Stimulated activated naive CD8-positive, alpha-beta T cell treated with anti-CD3 and anti-CD28 coated beads, Interleukin-15, amount 100 ng/mL, for 72 hours (primary cell): ENCODE measurements around the gene PRKG2.

Experiments used
- ATAC-seq: fragments of 150-1000 bp; cut with Tn5 transposase; 2 replicates; pipeline ENCODE4 v1.10.0; 2021; ENCODE audit warnings: mild to moderate bottlenecking, moderate library complexity
- DNase-seq, 2 donors: peaks; one replicate each; pipeline ENCODE4 v3.0.0; 2021 to 2022
- H3K27ac Mint-ChIP-seq, 2 donors: one replicate each; pipeline ENCODE4 v1.8.0; 2022; ENCODE audit warnings: mild to moderate bottlenecking in 2 of 2, mixed read lengths in 2 of 2, moderate library complexity in 2 of 2
- H3K27me3 Mint-ChIP-seq: one replicate; pipeline ENCODE4 v1.8.0; 2022; ENCODE audit warnings: mixed read lengths
- H3K4me1 Mint-ChIP-seq: one replicate; pipeline ENCODE4 v1.8.0; 2022; ENCODE audit warnings: mild to moderate bottlenecking, mixed read lengths
- H3K4me3 Mint-ChIP-seq, 2 donors: one replicate each; pipeline ENCODE4 v1.8.0; 2022; ENCODE audit warnings: mild to moderate bottlenecking in 2 of 2, mixed read lengths in 2 of 2, moderate library complexity in 1 of 2
- H3K9me3 Mint-ChIP-seq, 2 donors: one replicate each; pipeline ENCODE4 v1.8.0; 2022; ENCODE audit warnings: mixed read lengths in 2 of 2

PRKG2 gene, protein sequence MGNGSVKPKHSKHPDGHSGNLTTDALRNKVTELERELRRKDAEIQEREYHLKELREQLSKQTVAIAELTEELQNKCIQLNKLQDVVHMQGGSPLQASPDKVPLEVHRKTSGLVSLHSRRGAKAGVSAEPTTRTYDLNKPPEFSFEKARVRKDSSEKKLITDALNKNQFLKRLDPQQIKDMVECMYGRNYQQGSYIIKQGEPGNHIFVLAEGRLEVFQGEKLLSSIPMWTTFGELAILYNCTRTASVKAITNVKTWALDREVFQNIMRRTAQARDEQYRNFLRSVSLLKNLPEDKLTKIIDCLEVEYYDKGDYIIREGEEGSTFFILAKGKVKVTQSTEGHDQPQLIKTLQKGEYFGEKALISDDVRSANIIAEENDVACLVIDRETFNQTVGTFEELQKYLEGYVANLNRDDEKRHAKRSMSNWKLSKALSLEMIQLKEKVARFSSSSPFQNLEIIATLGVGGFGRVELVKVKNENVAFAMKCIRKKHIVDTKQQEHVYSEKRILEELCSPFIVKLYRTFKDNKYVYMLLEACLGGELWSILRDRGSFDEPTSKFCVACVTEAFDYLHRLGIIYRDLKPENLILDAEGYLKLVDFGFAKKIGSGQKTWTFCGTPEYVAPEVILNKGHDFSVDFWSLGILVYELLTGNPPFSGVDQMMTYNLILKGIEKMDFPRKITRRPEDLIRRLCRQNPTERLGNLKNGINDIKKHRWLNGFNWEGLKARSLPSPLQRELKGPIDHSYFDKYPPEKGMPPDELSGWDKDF

DNA sequence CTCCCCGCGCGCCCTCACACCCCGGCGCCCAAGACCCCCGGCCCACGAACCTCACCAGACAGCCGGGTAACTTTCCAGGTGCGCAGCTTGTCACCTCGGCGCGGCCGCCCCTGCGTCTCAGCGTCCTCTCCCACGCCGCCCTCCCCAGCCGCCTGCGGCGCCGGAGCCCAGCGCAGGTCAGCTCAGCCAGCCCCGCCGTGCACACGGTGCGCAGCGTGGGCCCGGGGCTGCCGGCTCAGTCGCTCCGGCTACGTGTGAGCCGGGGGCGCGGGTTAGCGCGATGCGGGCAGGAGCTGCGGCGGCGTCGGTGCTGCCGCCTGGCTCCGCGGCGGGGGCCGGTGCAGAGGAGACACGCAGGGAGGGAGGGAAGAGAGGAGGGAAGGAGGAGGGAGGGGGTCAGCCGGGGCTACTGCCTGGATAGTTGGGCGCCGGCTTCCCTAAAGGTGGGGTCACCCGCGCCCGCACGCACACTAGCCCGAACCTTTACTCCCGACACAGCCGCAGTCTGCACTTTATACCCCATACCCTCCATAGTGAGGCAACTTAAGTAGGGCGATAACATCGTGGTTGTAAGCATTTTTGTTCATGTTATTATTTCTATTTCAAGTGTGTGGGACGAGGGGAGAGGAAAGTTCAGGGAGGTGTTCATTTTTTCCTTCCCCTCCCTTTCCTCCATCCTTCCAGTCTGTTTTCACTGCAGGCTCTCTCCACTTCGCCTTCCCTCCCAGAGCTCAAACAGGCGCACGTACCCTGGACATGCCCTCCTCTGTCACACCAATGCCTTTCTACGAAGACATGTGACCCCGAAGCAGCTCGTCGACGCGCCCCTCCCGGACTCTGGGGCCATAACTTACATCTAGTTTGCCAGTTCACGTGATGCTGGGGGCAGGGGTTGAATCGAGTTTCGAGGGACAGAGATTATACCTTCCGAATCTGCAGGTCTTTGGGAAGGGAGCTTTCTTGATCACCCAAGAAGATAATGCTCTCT is at the start of gene PRKG2:
Gene PRKG2, minus strand, starts transcription at position 342 of the 988 bp plus-strand sequence. CDS start 10,175 bp downstream, outside the sequence.
- peaks cover 46% of the 10 kb centered on the region for H3K27me3 Mint-ChIP-seq

DNA sequence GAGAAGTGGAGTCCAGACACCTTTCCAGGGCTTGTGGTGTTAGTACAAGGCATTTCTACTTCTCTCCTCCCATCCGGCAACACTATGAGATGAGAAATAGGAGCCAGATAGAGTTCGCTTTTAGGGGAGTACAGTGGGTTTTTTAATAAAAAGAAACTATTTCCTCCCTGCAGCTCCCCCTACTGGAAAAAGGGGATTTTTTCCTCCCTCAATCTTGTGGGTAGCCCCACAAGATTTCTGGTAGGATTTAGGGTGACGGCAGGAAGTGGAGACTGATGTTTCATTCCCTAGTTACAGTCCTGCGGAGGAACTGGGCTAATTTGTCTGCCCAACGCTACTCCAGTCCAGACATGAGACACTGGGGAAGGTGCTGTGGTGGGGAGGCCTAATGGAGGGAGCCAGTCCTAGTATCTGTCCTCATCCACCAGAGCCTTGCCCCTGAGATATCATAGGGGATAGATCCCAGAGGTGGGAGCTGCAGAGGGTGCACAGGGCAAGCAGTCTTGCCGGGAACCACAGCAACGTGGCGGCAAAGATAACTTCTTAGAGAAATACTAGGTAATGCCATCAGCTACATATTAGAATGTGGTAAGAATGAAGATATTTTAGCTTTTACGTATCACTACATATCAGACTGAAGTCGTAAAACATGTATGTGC is 45.5 kb upstream of the PRKG2 start:
- Mint-ChIP-seq H3K27ac (no peak overlapping the region), H3K4me3 (no peak overlapping the region), H3K9me3 (no peaks in the 10 kb centered on the region), H3K27me3 (peaks cover 10% of the 10 kb centered on the region), H3K4me1 (no peaks in the 10 kb centered on the region)
- DNase-seq (no peak), ATAC-seq (no peak)

More for the DNA sequence above, at the start of gene PRKG2:
- no peaks in the 10 kb centered on the region for H3K9me3 Mint-ChIP-seq
- peak within 1 kb of the TSS; percentile 81 to 84 for H3K4me3 Mint-ChIP-seq
- DNase-seq (peak; percentile 12), ATAC-seq (peak; percentile 73)
- peaks cover 15% of the 10 kb centered on the region for H3K4me1 Mint-ChIP-seq
- no peak within 1 kb of the TSS for H3K27ac Mint-ChIP-seq

DNA sequence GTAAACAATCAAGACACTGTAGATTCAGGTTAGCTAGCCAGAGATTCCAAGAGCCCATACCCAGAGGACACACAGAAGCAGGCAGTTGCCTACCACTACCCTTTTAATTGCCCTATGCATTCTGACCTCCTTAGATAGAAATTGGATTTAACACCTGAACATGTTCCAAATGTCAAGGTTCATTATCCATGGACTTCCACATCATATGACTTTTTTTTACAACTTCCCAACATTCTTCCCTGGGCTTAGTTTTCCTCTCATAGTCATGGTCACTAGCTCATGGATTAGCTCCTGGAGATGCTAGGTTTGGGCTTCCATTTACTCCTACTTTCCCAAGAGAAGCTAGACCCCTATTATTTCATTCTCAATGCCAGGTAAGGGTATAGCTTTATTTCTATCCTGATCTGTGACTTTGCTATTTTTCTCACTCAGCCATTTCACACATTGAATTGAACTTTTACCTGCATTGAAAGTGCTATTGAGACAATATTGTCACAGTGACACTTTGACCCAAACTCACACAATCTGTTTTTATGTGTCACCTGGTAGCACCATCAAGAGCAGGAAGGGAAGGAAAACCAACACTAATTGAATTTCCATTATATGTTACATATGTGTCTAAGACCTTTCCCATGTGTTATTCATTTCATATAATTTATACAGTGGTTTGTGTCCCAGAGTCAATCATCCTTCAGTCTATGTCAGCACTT is 44.0 kb upstream of the PRKG2 start:
- Mint-ChIP-seq H3K27me3 (peaks cover 13% of the 10 kb centered on the region), H3K27ac (no peak overlapping the region), H3K4me3 (no peak overlapping the region)

DNA sequence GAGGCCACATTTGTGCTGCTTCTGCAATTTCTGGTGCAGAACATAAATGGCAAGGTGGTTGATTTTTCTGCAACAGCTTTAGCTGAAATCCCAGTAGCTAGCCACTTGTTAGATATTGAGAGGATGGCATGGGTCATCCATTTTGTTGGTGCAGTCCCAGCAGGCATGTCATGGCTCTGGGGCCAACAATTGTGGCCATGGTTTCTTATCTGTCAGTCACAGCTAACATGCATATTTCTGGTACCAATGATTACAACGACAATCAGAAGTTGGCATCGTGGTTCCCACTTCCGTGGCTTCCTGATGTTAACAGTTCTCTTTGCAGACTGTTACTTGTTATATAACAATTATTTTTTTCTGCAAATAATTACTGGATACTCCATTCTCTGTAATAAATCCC is 42.8 kb upstream of the PRKG2 start:
- ATAC-seq (no peak), DNase-seq (no peak)
- Mint-ChIP-seq H3K27ac (no peak overlapping the region), H3K4me1 (no peaks in the 10 kb centered on the region), H3K4me3 (no peak overlapping the region), H3K9me3 (peaks cover 0 to 6% of the 10 kb centered on the region in 2 donors), H3K27me3 (peaks cover 21% of the 10 kb centered on the region)

More for the DNA sequence above, 44.0 kb upstream of the PRKG2 start:
- no peak for DNase-seq
- no peak for ATAC-seq
- no peaks in the 10 kb centered on the region for H3K4me1 Mint-ChIP-seq
- no peaks in the 10 kb centered on the region for H3K9me3 Mint-ChIP-seq

DNA sequence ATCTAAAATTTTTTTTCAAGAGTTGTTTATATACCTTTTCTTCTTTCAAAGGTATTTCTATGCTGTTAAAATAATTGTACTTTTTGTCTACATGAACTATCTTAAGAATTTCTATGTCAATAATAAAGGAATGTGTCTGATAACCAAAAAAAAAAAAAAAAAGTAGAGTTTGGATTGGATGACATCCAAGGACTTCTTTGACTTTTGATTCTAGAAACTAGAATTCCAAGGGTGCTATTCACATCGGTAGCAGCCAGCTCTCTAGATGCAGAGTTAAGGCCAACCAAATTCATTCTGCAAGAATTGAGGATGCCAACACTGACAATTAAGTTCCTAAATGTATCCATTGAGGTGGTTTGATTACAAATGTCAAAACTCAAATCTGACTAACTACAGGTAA is 42.0 kb upstream of the PRKG2 start:
- no peaks in the 10 kb centered on the region for H3K4me1 Mint-ChIP-seq
- ATAC-seq (no peak), DNase-seq (no peak)
- H3K27me3 Mint-ChIP-seq, result peaks cover 21% of the 10 kb centered on the region
- H3K4me3 Mint-ChIP-seq, result no peak overlapping the region
- peaks cover 0 to 6% of the 10 kb centered on the region in 2 donors for H3K9me3 Mint-ChIP-seq
- no peak overlapping the region for H3K27ac Mint-ChIP-seq

DNA sequence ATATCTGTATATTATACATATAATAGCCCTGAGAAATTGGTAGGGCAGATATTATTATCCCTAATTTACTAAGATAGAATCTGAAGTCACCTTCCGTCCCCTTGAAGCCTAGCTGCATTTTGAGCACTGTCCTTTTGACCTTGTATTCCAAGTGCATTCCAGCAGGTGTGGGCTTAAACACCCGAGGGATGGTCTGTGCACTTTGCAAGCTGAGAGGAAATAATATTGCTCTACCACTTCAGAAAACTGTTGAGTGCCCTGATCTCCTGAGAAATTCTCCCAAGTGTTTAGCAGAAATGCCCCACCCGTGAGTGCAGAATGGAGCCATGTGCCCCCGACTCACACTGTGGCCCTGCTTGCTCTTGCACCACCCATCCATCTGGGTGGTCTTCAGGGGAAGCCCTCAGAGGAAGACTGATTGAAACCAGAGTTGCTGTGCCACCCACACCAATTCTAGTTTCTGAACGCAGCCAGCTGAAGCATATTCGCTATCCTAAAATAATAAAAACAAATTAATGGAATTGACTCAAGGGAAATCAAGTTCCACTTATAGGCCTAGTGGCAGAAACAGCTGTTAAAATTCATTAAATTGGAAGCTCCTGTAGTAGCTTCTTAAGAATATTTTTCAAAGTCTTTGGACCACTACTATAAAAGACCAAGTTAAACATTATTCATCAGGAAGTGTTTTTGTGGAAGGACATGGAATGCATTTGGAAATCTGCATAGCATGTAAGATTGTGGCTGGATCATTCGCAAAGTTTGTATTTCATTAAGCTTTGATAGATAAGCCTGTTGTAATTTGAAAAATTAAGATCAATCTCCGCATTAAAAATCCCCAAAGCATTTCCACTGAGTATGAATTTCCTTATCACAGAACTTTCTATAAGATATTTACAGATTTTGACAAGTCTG is 41.3 kb upstream of the PRKG2 start:
- Mint-ChIP-seq H3K27ac (no peak overlapping the region), H3K27me3 (peaks cover 21% of the 10 kb centered on the region), H3K4me3 (no peak overlapping the region), H3K4me1 (no peaks in the 10 kb centered on the region), H3K9me3 (peaks cover 0 to 6% of the 10 kb centered on the region in 2 donors)
- no peak for DNase-seq
- no peak for ATAC-seq

DNA sequence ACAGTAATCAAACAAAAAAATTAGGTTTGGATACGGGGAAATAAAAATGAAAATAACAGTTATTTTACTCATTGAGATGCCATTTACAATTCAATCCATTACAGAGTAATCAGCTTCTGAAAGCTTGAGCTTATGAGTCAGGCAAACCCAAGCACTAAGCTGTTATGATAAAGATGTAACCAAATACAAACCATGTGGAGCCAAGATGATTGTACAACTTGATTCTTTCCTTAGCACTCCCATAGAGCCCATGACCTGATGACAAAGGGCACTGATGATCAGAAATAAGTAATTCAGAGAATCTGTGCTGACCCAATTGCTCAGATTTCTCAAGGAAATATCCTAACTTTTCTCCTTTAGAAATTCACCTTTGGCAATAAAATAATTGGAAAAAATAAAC is 40.5 kb upstream of the PRKG2 start:
- no peak for DNase-seq
- Mint-ChIP-seq H3K27ac (no peak overlapping the region), H3K27me3 (peaks cover 21% of the 10 kb centered on the region), H3K4me1 (no peaks in the 10 kb centered on the region), H3K9me3 (peaks cover 0 to 6% of the 10 kb centered on the region in 2 donors), H3K4me3 (no peak overlapping the region)
- ATAC-seq, result no peak

DNA sequence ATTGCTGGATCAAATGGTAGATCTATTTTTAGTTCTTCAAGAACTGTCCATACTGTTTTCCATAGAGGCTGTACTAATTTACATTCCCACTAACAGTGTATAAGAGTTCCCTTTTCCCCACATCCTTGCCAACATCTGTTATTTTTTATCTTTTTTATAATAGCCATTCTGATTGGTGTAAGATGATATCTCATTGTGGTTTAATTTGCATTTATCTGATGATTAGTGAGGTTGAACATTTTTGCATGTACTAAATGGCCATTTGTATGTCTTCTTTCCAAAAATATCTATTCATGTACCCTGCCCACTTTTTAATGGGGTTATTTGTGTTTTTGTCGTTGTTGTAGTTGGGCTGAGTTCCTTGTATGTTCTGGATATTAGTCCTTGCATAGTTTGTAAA is 35.4 kb upstream of the PRKG2 start:
- no peak overlapping the region for H3K27ac Mint-ChIP-seq
- no peaks in the 10 kb centered on the region for H3K4me1 Mint-ChIP-seq
- ATAC-seq, result no peak
- peaks cover 11% of the 10 kb centered on the region for H3K27me3 Mint-ChIP-seq
- no peak overlapping the region for H3K4me3 Mint-ChIP-seq
- DNase-seq, result no peak
- peaks cover 0 to 6% of the 10 kb centered on the region in 2 donors for H3K9me3 Mint-ChIP-seq

DNA sequence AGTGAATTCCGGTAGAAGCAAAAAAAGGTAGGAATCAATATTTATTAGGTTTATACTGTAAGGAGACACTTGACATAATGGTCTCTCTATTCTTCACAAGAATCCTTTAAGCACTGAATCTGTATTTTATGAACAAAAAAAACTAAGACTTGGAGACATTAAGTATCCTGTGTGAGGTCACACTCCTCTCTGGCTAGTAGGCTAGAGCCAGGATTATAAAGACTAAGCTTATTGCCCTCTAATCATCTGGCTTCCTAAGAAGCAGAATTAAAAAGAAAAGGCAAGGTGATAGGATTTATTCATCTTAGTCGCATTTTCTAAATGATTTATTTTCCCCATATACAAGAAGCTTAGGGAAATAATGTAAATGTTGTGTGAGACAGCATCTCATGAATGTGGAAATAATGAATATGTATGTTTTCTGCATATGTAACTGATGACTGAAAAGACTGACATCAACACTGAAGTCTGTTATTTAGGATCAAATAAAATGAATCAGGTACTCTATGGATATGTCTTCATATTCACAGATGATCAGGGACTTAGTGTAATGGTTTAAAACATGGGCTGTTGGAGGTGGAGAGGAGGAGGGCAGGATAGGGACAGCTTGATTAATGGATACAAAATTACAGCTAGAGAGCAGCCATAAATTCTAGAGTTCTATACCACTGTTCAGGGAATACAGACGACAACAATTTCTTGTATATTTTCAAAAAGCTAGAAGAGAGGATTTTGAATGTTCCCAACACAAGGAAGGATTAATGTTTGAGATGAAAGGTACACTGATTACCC is 30.4 kb upstream of the PRKG2 start:
- ATAC-seq (no peak), DNase-seq (no peak)
- H3K27ac Mint-ChIP-seq, result no peak overlapping the region
- no peaks in the 10 kb centered on the region for H3K27me3 Mint-ChIP-seq
- H3K4me1 Mint-ChIP-seq, result no peaks in the 10 kb centered on the region
- no peaks in the 10 kb centered on the region for H3K9me3 Mint-ChIP-seq
- H3K4me3 Mint-ChIP-seq, result no peak overlapping the region

DNA sequence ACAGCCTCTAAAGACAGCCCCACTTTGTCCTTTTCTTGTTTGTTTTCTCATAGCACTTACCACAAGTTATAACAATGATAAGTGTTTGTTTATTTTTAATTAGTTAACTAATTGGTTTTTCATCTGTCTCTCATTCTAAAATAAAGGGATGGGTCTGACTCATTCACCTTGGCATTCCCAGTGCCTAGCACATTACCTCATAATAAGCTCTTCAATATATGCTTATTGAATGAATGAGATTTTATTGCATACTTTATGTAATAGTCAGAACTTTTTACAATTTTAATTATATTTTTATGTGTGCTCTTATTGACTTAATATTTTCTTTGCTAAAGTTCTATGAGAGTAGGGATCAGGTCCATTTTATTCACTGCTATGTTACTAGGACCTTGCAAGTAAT is 22.8 kb upstream of the PRKG2 start:
- H3K27me3 Mint-ChIP-seq, result peaks cover 7% of the 10 kb centered on the region
- H3K9me3 Mint-ChIP-seq, result no peaks in the 10 kb centered on the region
- H3K4me3 Mint-ChIP-seq, result no peak overlapping the region
- H3K27ac Mint-ChIP-seq, result no peak overlapping the region
- no peak for DNase-seq
- ATAC-seq, result no peak
- H3K4me1 Mint-ChIP-seq, result no peaks in the 10 kb centered on the region

DNA sequence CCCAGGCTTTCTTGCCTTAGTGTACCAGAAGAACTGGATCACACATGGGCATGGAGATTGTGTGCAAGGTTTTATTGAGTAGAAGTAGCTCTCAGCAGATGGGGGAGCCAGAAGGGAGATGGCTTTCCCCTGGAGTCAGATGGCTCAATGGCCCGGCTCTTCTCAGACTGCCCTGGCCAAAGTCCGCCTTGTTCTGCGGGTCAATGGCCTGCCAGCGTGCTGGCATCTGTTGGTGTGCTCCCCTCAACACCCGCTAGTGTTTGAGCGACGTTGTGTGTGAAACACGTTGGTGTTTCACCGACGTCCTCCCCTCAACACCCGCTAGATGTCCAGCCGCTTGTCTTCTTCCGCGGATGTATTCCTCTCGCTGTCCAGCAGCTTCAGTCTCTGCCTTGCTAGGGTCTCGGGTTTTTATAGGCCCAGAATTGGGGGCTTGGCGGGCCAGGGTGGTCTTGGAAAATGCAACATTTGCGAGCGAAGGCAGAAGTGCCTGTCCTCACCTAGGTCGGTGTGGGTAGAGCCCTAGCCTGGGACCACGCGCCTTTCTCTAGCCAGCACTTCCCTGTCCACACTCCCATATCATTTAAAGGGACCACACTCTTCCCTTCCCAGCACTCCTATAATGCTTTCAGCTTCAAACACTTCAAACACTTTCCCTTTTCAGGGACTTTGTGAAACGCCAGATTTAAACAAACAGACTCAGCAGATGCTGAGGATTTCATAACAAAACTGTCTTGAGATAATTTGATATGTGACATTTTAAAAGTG is 21.1 kb upstream of the PRKG2 start:
- DNase-seq, result no peak
- Mint-ChIP-seq H3K27ac (no peak overlapping the region), H3K9me3 (peaks cover 13% of the 10 kb centered on the region in 2 donors), H3K27me3 (peaks cover 7% of the 10 kb centered on the region), H3K4me3 (no peak overlapping the region), H3K4me1 (no peaks in the 10 kb centered on the region)
- no peak for ATAC-seq

DNA sequence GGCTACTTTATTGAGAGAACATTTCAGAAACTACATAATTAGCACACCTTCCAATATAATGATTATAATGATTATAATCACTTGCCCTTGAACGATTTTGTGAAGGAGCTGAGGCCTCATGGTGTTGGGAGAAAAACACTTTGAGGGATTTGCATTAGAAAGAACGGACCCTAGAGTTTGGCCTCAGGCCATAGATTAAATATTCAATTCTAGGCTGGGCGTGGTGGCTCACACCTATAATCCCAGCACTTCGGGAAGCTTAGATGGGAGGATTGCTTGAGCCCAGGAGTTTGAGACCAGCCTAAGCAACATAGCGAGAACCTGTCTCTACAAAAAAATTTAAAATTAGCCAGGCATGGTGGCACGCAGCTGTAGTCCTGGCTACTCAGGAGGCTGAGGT is 12.9 kb upstream of the PRKG2 start:
- no peak for ATAC-seq
- no peak for DNase-seq
- H3K27ac Mint-ChIP-seq, result no peak overlapping the region
- H3K4me3 Mint-ChIP-seq, result no peak overlapping the region
- H3K27me3 Mint-ChIP-seq, result peaks cover 11% of the 10 kb centered on the region
- no peaks in the 10 kb centered on the region for H3K4me1 Mint-ChIP-seq
- peaks cover 22 to 31% of the 10 kb centered on the region in 2 donors for H3K9me3 Mint-ChIP-seq
